Measurements from ENCODE around the gene CDKN1C.

Gene CDKN1C

DNA sequence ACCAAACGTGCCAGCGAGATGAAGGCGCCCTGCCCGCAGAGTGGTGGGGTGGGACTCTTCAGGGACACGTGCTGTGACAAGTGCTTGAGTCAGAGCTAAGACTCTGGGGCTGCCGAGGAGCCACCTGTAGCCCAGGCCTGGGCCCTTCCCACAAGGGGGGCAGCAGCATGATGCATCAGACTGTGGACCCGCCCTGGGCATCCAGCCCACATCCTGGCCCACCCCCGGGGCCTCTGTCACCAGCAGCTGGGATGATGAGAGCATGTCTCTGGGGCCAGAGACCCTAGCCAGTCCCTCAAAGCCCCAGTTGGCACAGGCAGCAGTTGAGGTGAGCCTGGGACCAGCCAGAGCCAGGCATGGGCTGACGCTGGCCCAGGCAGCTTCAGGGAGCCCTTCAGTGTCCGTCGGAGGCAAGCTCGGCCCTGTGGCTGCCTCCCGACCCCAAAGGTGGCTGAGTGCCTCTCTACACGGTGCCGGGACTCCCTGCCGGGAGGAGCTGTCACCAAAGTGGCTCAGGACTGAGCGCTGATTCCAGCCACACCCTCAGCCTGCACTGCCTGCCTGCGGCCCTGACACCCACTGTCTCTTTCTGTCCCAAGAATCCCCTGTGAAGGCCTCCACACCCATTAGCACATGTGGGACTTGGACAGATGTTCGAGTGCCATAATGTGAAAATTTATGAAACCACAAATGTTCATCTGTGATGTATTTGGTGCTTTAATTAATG, 41.3 kb downstream of the CDKN1C start:
- TF ChIP-seq, protein P1, sequence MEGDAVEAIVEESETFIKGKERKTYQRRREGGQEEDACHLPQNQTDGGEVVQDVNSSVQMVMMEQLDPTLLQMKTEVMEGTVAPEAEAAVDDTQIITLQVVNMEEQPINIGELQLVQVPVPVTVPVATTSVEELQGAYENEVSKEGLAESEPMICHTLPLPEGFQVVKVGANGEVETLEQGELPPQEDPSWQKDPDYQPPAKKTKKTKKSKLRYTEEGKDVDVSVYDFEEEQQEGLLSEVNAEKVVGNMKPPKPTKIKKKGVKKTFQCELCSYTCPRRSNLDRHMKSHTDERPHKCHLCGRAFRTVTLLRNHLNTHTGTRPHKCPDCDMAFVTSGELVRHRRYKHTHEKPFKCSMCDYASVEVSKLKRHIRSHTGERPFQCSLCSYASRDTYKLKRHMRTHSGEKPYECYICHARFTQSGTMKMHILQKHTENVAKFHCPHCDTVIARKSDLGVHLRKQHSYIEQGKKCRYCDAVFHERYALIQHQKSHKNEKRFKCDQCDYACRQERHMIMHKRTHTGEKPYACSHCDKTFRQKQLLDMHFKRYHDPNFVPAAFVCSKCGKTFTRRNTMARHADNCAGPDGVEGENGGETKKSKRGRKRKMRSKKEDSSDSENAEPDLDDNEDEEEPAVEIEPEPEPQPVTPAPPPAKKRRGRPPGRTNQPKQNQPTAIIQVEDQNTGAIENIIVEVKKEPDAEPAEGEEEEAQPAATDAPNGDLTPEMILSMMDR (IDR thresholded peaks at IDR 0.05), result no peak
- no peak overlapping the region for H3K27ac ChIP-seq
- H3K4me3 ChIP-seq, result no peak overlapping the region
- DNase-seq (ENCODE audit: low spot score), result no peak

DNA sequence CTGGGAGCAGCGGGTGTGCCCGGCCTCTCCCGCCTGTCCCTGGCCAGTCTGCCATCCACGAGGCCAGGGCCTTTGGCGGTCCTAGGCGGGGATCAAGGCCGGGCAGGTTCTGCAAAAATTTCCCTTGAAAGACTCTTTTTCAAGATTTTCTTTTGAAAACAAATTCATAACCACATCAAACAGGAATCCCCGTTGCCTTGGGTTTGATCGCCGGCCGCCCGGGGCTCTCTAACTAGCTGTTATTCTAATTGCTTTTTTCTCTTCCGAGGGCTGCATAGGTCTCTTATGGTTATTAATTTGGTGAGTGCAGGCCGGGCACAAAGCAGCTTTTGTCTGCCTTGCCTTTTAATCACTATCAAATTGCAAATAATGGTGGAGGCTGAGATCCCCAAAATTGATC, 42.0 kb downstream of the CDKN1C start:
- no peak for DNase-seq (ENCODE audit: low spot score)
- no peak overlapping the region for H3K4me3 ChIP-seq
- no peak overlapping the region for H3K27ac ChIP-seq
- TF ChIP-seq, protein P1 (IDR thresholded peaks at IDR 0.05), result no peak

DNA sequence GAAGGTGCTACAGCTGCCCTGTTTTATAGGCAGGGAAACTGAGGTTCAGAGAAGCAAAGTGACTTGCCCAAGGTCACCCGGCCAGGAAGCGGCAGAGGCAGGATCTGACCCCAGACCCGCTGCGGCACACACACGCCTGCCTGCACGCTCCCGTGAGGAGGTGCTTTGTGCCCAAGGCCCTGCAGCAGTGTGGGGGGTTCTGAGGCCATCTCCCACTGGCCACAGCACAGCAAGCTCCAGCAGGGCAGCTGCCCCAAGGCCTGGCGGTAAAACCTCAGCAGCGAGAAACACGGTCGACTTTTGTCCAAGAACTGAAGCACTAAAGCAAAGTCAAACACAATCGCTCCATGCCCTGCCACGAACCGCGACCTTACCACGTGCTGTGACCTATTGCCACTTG, 42.7 kb downstream of the CDKN1C start:
- H3K27ac ChIP-seq, result no peak overlapping the region
- TF ChIP-seq, protein P1 (IDR thresholded peaks at IDR 0.05), result no peak
- DNase-seq (ENCODE audit: low spot score), result no peak

DNA sequence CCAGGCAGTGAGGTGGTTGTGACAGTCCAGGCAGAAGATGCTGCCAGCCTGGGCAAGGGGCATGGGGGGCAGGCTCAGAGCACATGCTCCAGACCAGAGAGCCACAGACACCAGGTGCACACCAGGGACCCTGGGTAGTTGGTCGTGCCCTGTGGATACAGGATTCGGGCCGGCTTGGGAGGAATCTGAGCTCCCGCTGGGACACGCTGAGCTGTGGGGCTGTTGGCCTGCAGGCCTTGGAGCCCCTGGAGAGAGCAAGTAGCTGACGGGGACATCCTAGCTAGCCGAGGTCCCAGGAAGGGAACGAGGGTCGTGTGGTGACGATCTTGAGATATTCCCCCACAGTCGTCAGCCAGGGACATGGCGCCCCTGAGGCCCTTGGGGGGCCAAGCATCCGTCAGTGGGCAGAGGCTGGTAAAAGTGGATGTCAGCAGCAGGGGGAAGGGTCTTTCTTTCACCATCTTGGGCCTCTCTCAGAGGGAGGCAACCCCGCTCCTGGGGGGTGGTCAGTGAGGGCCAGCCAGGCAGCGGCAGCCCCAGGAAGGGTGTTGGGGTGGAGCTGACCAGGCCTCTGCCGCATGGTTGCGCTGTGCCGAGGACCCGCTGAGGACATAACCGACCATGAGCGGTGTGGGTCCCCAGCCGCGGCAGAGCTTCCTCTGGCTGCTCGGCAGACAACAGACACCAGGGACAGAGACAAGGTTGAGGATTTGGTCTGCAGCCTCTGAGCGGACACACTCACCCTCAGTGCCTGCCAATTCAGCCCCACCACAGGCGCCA, 44.0 kb downstream of the CDKN1C start:
- no peak overlapping the region for H3K27ac ChIP-seq
- TF ChIP-seq, protein P1 (IDR thresholded peaks at IDR 0.05), result no peak
- H3K4me3 ChIP-seq, result no peak overlapping the region
- no peak for DNase-seq (ENCODE audit: low spot score)

More for the DNA sequence above, 42.7 kb downstream of the CDKN1C start:
- no peak overlapping the region for H3K4me3 ChIP-seq

DNA sequence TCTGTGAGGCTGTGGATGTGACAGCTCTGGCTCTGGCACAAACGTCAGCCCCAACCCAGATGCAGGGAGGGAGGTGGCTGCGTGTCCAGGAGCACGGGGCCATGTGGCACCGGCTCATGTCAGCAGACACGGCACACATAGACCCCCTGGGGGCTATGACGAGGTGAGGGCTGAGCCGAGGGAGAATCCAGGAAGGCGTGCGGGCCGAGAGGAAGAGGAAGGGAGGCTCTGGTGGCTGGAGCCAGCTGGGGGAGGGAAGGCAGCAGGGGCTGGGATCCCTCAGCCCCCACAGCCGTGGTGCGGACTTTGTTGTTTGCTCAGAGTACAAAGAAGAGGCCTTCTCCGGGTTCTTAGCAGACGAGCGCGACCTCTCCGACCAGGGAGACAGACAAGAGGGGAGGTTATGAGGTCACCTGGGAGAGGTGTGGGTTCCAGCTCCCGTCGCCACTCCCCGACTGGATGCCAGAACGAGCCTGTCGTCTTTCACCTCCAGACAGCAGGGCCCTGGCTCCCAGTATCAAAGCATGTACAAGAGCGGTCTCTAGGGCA, 46.1 kb downstream of the CDKN1C start:
- Histone ChIP-seq H3K27ac (no peak overlapping the region), H3K4me3 (no peak overlapping the region)
- TF ChIP-seq, protein P1 (IDR thresholded peaks at IDR 0.05), result no peak
- DNase-seq (ENCODE audit: low spot score), result no peak

DNA sequence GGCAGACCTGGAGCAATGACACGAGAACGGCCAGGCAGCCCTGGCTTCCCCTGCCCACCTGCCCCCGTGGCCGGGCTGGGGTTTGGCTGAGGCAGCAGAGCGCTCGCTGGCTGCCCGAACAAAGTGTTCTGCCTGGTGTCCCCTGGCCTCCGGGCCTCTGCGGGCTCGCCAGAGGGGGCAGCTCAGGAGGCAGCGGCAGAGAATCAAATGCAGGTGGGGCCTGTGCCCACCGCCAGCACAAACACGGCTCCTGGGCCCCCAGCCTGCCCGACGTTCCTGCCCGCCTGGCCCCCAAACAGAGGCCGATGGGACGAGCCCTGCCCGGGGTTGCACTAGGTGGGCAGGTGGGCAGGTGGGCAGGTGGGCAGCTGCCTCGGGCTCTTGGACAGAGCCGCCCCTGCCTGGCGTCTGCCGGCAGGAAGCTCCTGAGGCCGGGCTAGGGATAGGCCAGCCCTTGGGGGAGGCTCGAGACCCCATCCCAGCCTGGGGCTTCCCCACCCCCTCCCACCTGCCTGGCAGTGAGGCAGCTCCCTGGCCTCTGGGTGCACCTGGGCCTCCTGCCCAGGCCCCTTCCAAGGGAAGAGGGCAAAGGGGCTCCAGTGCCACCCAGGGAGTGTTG, 46.8 kb downstream of the CDKN1C start:
- no peak for DNase-seq (ENCODE audit: low spot score)
- H3K27ac ChIP-seq, result no peak overlapping the region
- H3K4me3 ChIP-seq, result no peak overlapping the region
- TF ChIP-seq, protein P1 (IDR thresholded peaks at IDR 0.05), result no peak
